Activated CD4-positive, alpha-beta T cell treated with anti-CD3 and anti-CD28 coated beads for 36 hours (primary cell): Measurements from ENCODE around the gene GPR153. TPM values are rescaled to one million over a fixed set of nuclear protein-coding genes. Genes with fewer than 3 reads are reported as not detected.

Source experiments
- ATAC-seq: fragments of 200-7000 bp; cut with Tn5 transposase; one replicate; pipeline ENCODE4 v1.10.0; 2021; ENCODE audit warnings: mild to moderate bottlenecking, moderate library complexity
- CTCF ChIA-PET: fragments of 350-600 bp; sonication (Branson Sonifier 250); formaldehyde crosslinking; loops from one replicate; lab custom pipeline; 2021; ENCODE audit warnings: antibody characterized with exemption; lab: Charles Lee
- POLR2A ChIA-PET: fragments of 350-600 bp; sonication (Branson Sonifier 250); formaldehyde crosslinking; loops from one replicate; lab custom pipeline; 2021; ENCODE audit warnings: antibody characterized with exemption, inconsistent platforms; lab: Charles Lee
- DNase-seq: peaks from one replicate; pipeline ENCODE4 v3.0.0-alpha.2; 2020
- H3K27ac Mint-ChIP-seq: one replicate; pipeline ENCODE4 v1.8.0; 2021; ENCODE audit warnings: mixed read lengths
- H3K27me3 Mint-ChIP-seq: one replicate; pipeline ENCODE4 v1.8.0; 2021; ENCODE audit warnings: mixed read lengths
- H3K36me3 Mint-ChIP-seq: one replicate; pipeline ENCODE4 v1.8.0; 2021; ENCODE audit warnings: low read depth, mixed read lengths
- H3K4me1 Mint-ChIP-seq: one replicate; pipeline ENCODE4 v1.8.0; 2021; ENCODE audit warnings: mixed read lengths
- H3K4me3 Mint-ChIP-seq: one replicate; pipeline ENCODE4 v1.8.0; 2021; ENCODE audit warnings: mild to moderate bottlenecking, moderate library complexity, mixed read lengths
- H3K9me3 Mint-ChIP-seq: one replicate; pipeline ENCODE4 v1.8.0; 2021; ENCODE audit warnings: low read depth, mixed read lengths
- intact Hi-C, 2 experiments: fragments of 100-400 bp; cut with DNase I in 1 of 2; cut with micrococcal nuclease in 1 of 2; formaldehyde crosslinking; loops; one replicate each; pipeline versions ENCODE4 v1.14.2 to v1.15.1; 2022 to 2024; cut with DNase I, micrococcal nuclease
- total RNA-seq, 2 experiments: library from RNA; stranded (reverse); gene quantifications; one replicate each; pipeline ENCODE4 v1.2.3, GENCODE V29; 2021

The GPR153 gene
- total RNA-seq, 2 experiments from 2014 or later = 0.16 to 0.25 TPM

GRCh38 chr1:6254691-6255090 is 6.2 kb downstream of the GPR153 start:
- Mint-ChIP-seq H3K9me3 (no peaks in the 10 kb centered on the region), H3K4me1 (peaks cover 3% of the 10 kb centered on the region), H3K27ac (no peak overlapping the region), H3K27me3 (peaks cover 15% of the 10 kb centered on the region), H3K36me3 (no peaks in the 10 kb centered on the region), H3K4me3 (no peak overlapping the region)
- POLR2A ChIA-PET = no interaction called here
- no peak for DNase-seq
- intact Hi-C loops = no loop called here
- no peak for ATAC-seq
- CTCF ChIA-PET = no interaction called here

GRCh38 chr1:6253380-6253779 is 7.5 kb downstream of the GPR153 start:
- intact Hi-C loops = no loop called here
- Mint-ChIP-seq H3K27ac (no peak overlapping the region), H3K4me1 (no peaks in the 10 kb centered on the region), H3K36me3 (no peaks in the 10 kb centered on the region), H3K4me3 (no peak overlapping the region), H3K27me3 (peaks cover 15% of the 10 kb centered on the region), H3K9me3 (no peaks in the 10 kb centered on the region)
- POLR2A ChIA-PET = no interaction called here
- ATAC-seq (no peak), DNase-seq (no peak)
- CTCF ChIA-PET = no interaction called here

- Mint-ChIP-seq H3K27ac (no peak overlapping the region), H3K36me3 (no peaks in the 10 kb centered on the region), H3K4me3 (no peak overlapping the region), H3K9me3 (no peaks in the 10 kb centered on the region), H3K4me1 (no peaks in the 10 kb centered on the region), H3K27me3 (peaks cover 22% of the 10 kb centered on the region)
- CTCF ChIA-PET = interaction anchor here (1.0 kb wide), 1 partner anchor 167 kb away, joined by 3 read pairs; the partner anchor contains the start of gene HES2
- intact Hi-C loops = no loop called here
- POLR2A ChIA-PET = interaction anchor here (0.5 to 0.6 kb wide), 2 partner anchors 10 to 206 kb away, joined by 3 to 4 read pairs; no protein-coding TSS in a partner anchor
- ATAC-seq = no peak
- DNase-seq = no peak
These were observed 8.6 kb downstream of the GPR153 start for GRCh38 chr1:6252374-6252710.

GRCh38 chr1:6251681-6252373 is 9.1 kb downstream of the GPR153 start:
- intact Hi-C loops = no loop called here
- Mint-ChIP-seq H3K4me1 (no peaks in the 10 kb centered on the region), H3K27me3 (peaks cover 27% of the 10 kb centered on the region), H3K4me3 (no peak overlapping the region), H3K36me3 (no peaks in the 10 kb centered on the region), H3K27ac (no peak overlapping the region), H3K9me3 (no peaks in the 10 kb centered on the region)
- CTCF ChIA-PET = interaction anchor here (1.0 to 1.5 kb wide), 2 partner anchors 168 to 172 kb away, joined by 3 to 4 read pairs; partner anchors contain the start of gene HES2
- no peak for ATAC-seq
- POLR2A ChIA-PET = no interaction called here
- no peak for DNase-seq

GRCh38 chr1:6251233-6251632 is 9.7 kb downstream of the GPR153 start:
- H3K9me3 Mint-ChIP-seq = no peaks in the 10 kb centered on the region
- peaks cover 5% of the 10 kb centered on the region for H3K4me1 Mint-ChIP-seq
- CTCF ChIA-PET = interaction anchor here (1.5 kb wide), 1 partner anchor 172 kb away, joined by 4 read pairs; no protein-coding TSS in a partner anchor
- no peak for DNase-seq
- no peak for ATAC-seq
- no peak overlapping the region for H3K27ac Mint-ChIP-seq
- POLR2A ChIA-PET = interaction anchor here (0.5 kb wide), 1 partner anchor 36 kb away, joined by 3 read pairs; no protein-coding TSS in a partner anchor
- no peaks in the 10 kb centered on the region for H3K36me3 Mint-ChIP-seq
- H3K4me3 Mint-ChIP-seq = no peak overlapping the region
- intact Hi-C loops = no loop called here
- peaks cover 32% of the 10 kb centered on the region for H3K27me3 Mint-ChIP-seq

- Mint-ChIP-seq H3K4me3 (no peak overlapping the region), H3K9me3 (no peaks in the 10 kb centered on the region), H3K4me1 (peaks cover 7% of the 10 kb centered on the region), H3K27me3 (peaks cover 34% of the 10 kb centered on the region), H3K27ac (no peak overlapping the region), H3K36me3 (no peaks in the 10 kb centered on the region)
- no peak for ATAC-seq
- POLR2A ChIA-PET = no interaction called here
- no peak for DNase-seq
- intact Hi-C loops = loop anchor here (5.0 kb wide), 2 partner anchors 172 to 187 kb away; partner anchors contain the start of gene ESPN (in 1 of the 2)
- CTCF ChIA-PET = interaction anchor here (0.5 to 1.5 kb wide), 2 partner anchors 140 to 173 kb away, joined by 3 to 4 read pairs; no protein-coding TSS in a partner anchor
These were observed 10.9 kb downstream of the GPR153 start for GRCh38 chr1:6249739-6250689.

GRCh38 chr1:6248932-6249738 is 11.8 kb downstream of the GPR153 start:
- ChIA-PET CTCF (interaction anchor here (1.0 to 3.4 kb wide), 2 partner anchors 10 to 14 kb away, joined by 3 to 12 read pairs; partner anchors contain the start of gene ICMT), POLR2A (interaction anchor here (0.5 kb wide), 1 partner anchor 165 kb away, joined by 3 read pairs; no protein-coding TSS in a partner anchor)
- DNase-seq (no peak), ATAC-seq (no peak)
- Mint-ChIP-seq H3K27me3 (peaks cover 39% of the 10 kb centered on the region), H3K27ac (no peak overlapping the region), H3K4me1 (peaks cover 7% of the 10 kb centered on the region), H3K9me3 (no peaks in the 10 kb centered on the region), H3K4me3 (no peak overlapping the region), H3K36me3 (no peaks in the 10 kb centered on the region)
- intact Hi-C loops = loop anchor here (5.0 kb wide), 2 partner anchors 173 to 188 kb away; partner anchors contain the start of gene ESPN (in 1 of the 2)

GRCh38 chr1:6248161-6248776 is 12.6 kb downstream of the GPR153 start:
- H3K4me3 Mint-ChIP-seq = no peak overlapping the region

GRCh38 chr1:6247651-6248050 is 13.2 kb downstream of the GPR153 start:
- no peak for DNase-seq
- ATAC-seq = no peak
- H3K4me1 Mint-ChIP-seq = peaks cover 7% of the 10 kb centered on the region
- no peak overlapping the region for H3K27ac Mint-ChIP-seq
- intact Hi-C loops = loop anchor here (1.0 to 5.0 kb wide), 4 partner anchors 96 to 190 kb away; partner anchors contain the start of gene ESPN (in 1 of the 2)
- ChIA-PET POLR2A (no interaction called here), CTCF (interaction anchor here (0.6 to 6.1 kb wide), 21 partner anchors 8 to 222 kb away, joined by 3 to 35 read pairs (median 5); partner anchors contain the start of genes ACOT7, GPR153, HES2 and ICMT)
- H3K9me3 Mint-ChIP-seq = no peaks in the 10 kb centered on the region
- H3K27me3 Mint-ChIP-seq = peaks cover 48% of the 10 kb centered on the region
- no peaks in the 10 kb centered on the region for H3K36me3 Mint-ChIP-seq
- H3K4me3 Mint-ChIP-seq = no peak overlapping the region

More at GRCh38 chr1:6248161-6248776, 12.6 kb downstream of the GPR153 start:
- Mint-ChIP-seq H3K36me3 (no peaks in the 10 kb centered on the region), H3K27ac (no peak overlapping the region), H3K4me1 (peaks cover 7% of the 10 kb centered on the region), H3K9me3 (no peaks in the 10 kb centered on the region), H3K27me3 (peaks cover 46% of the 10 kb centered on the region)
- intact Hi-C loops = loop anchor here (5.0 kb wide), 2 partner anchors 174 to 189 kb away; partner anchors contain the start of gene ESPN (in 1 of the 2)
- CTCF ChIA-PET = interaction anchor here (0.8 to 6.1 kb wide), 10 partner anchors 9 to 173 kb away, joined by 3 to 35 read pairs (median 4); partner anchors contain the start of genes ACOT7, HES2 and ICMT
- ATAC-seq (no peak), DNase-seq (no peak)
- POLR2A ChIA-PET = interaction anchor here (0.5 kb wide), 1 partner anchor 166 kb away, joined by 3 read pairs; no protein-coding TSS in a partner anchor
